A549 treated with AZD2906 at 1 μM for 4 hours (cell line): ENCODE data around the gene RPL39L. TPM values are rescaled to one million over a fixed set of nuclear protein-coding genes. Genes with fewer than 3 reads are reported as not detected.

Source experiments
- total RNA-seq: library from RNA; stranded (reverse); fragments of 200-300 nt; extraction: Qiagen RNA extraction; gene quantifications from 5 replicates; pipeline ENCODE4 v1.2.3, GENCODE V29; 2022

RPL39L gene
- total RNA-seq = 46.3 to 52.0 TPM (median 50.0 TPM) in 5 replicates

GRCh38 chr3:187139126-187139894, at the start of gene RPL39L:
Gene RPL39L (minus strand): TSS chr3:187139496. CDS start chr3:187121300, 18,196 bp downstream.

Other genes with a start within 250 kb of the RPL39L start
- gene ST6GAL1, start 209.0 kb downstream of the RPL39L start, total RNA-seq = 2.4 to 4.7 TPM (median 4.0 TPM) in 5 replicates
- gene RTP1, start 58.0 kb upstream of the RPL39L start, total RNA-seq = not detected in 5 replicates
- gene MASP1, start 152.2 kb upstream of the RPL39L start, total RNA-seq = 0.11 to 0.27 TPM (median 0.17 TPM) in 3 of 5 replicates, not detected in the others
- gene RTP4, start 228.9 kb upstream of the RPL39L start, total RNA-seq = not detected in 5 replicates